Transverse colon (tissue), 4 donors: ENCODE results near the gene IFI27L1. TPM values are rescaled to one million over a fixed set of nuclear protein-coding genes. Genes with fewer than 3 reads are reported as not detected.

ENCODE experiments used
- DNase-seq: peaks from one replicate; pipeline ENCODE4 v3.0.0-alpha.2; 2019
- H3K27ac ChIP-seq, 4 donors: fragments of 200-600 bp; sonication (generic); 2 replicates each; pipeline ENCODE4 v1.5.1; 2016 to 2018; ENCODE audit warnings: inconsistent platforms in 4 of 4
- H3K27me3 ChIP-seq: fragments of 200-600 bp; sonication (generic); 2 replicates; pipeline ENCODE4 v1.5.1; 2017; ENCODE audit warnings: inconsistent platforms
- H3K36me3 ChIP-seq, 4 donors: fragments of 200-600 bp; sonication (generic); 2 replicates each; pipeline ENCODE4 v1.5.1; 2017 to 2019; ENCODE audit warnings: inconsistent platforms in 4 of 4
- H3K4me1 ChIP-seq, 4 donors: fragments of 200-600 bp; sonication (generic); 2 replicates each; pipeline ENCODE4 v1.5.1; 2017 to 2020; ENCODE audit warnings: inconsistent platforms in 4 of 4
- H3K4me3 ChIP-seq, 4 donors: fragments of 200-600 bp; sonication (generic); 1 replicate in 1 of 4; 2 replicates in 3 of 4; pipeline versions ENCODE4 v1.5.1 to v1.6.1; 2017 to 2019; ENCODE audit warnings: inconsistent platforms in 4 of 4
- H3K9me3 ChIP-seq, 2 donors: fragments of 200-600 bp; sonication (generic); 2 replicates each; pipeline ENCODE4 v1.5.1; 2017 to 2019; ENCODE audit warnings: inconsistent platforms in 2 of 2
- CTCF ChIP-seq, 5 experiments: fragments of 200-600 bp in 3 of 5; fragments of 450-650 bp in 2 of 5; sonication (generic) in 3 of 5; IDR thresholded peaks; 1 replicate in 2 of 5; 2 replicates in 3 of 5; pipeline ENCODE4 v1.5.1; 2016 to 2017; ENCODE audit warnings: antibody characterized with exemption in 5 of 5, inconsistent platforms in 3 of 5, mild to moderate bottlenecking in 2 of 5, moderate library complexity in 1 of 5
- EP300 ChIP-seq: sonication (generic); formaldehyde crosslinking; IDR thresholded peaks from one replicate; pipeline ENCODE4 v1.6.1; 2017; ENCODE audit warnings: antibody characterized with exemption, low read depth
- POLR2A ChIP-seq: fragments of 450-650 bp; IDR thresholded peaks from one replicate; pipeline ENCODE4 v1.6.1; 2016; ENCODE audit warnings: antibody characterized with exemption, mild to moderate bottlenecking, moderate library complexity
- POLR2AphosphoS5 ChIP-seq, 3 donors: sonication (generic); formaldehyde crosslinking; IDR thresholded peaks; one replicate each; pipeline ENCODE4 v1.6.1; 2016; ENCODE audit warnings: antibody characterized with exemption in 3 of 3
- WGBS, 2 donors: methylation state at CpG; one replicate each; pipeline ENCODE4 v1.1.5; 2018; ENCODE audit warnings: low coverage in 1 of 2; 5-methylcytosine and 5-hydroxymethylcytosine counted together
- in situ Hi-C, 4 donors: fragments of 200-750 bp; cut with MboI; loops; one replicate each; pipeline versions ENCODE4 v1.15.0 to v1.15.1; 2017; ENCODE audit warnings: low sequenced_read_pairs in 3 of 4, low pct_ligation_motif_present in 1 of 4, low pct_unique_long_range_greater_than_20kb in 1 of 4
- intact Hi-C: fragments of 100-400 bp; cut with DNase I; formaldehyde crosslinking; loops from one replicate; pipeline ENCODE4 v1.15.1; 2023; ENCODE audit warnings: low total_unique reads
- total RNA-seq, 4 donors: library from RNA; depleted of rRNA; stranded (reverse); fragments of >200 nt; gene quantifications; one replicate each; pipeline ENCODE4 v1.1.0, GENCODE V29; 2016

Gene IFI27L1
- total RNA-seq, 4 donors from 2014 or later = 12.3 to 21.3 (median 17.9) TPM; not detected in 1

GRCh38 chr14:94058128-94058673, 22.9 kb upstream of the IFI27L1 start:
- no peak overlapping the region for H3K4me3 ChIP-seq
- H3K9me3 ChIP-seq = no peaks in the 10 kb centered on the region
- WGBS, 2 donors = 42% methylated on average over 1 of the region's 1 CpG; no CpG with 5 or more reads in 1 of the 2 donors
- H3K4me1 ChIP-seq = peaks cover 0 to 33% (median 3%) of the 10 kb centered on the region in 4 donors
- TF ChIP-seq CTCF (IDR thresholded peaks at IDR 0.05) = no peak
- TF ChIP-seq EP300 = no peak
- no peak for TF ChIP-seq POLR2AphosphoS5 (IDR thresholded peaks at IDR 0.05)
- no peak for TF ChIP-seq POLR2A
- H3K36me3 ChIP-seq = peaks cover 0 to 65% (median 23%) of the 10 kb centered on the region in 4 donors
- no peak for DNase-seq
- no peaks in the 10 kb centered on the region for H3K27me3 ChIP-seq
- H3K27ac ChIP-seq = no peak overlapping the region
- intact Hi-C loops = no loop called here
- in situ Hi-C loops = no loop called here

- DNase-seq = no peak
- in situ Hi-C loops = no loop called here
- H3K4me1 ChIP-seq = peaks cover 0 to 38% (median 5%) of the 10 kb centered on the region in 4 donors
Observed at GRCh38 chr14:94058674-94059138, 22.4 kb upstream of the IFI27L1 start.

GRCh38 chr14:94059998-94060397, 21.1 kb upstream of the IFI27L1 start:
- Histone ChIP-seq H3K4me1 (peaks cover 0 to 51% (median 6%) of the 10 kb centered on the region in 4 donors), H3K27me3 (no peaks in the 10 kb centered on the region), H3K9me3 (no peaks in the 10 kb centered on the region), H3K4me3 (no peak overlapping the region), H3K36me3 (peaks cover 0 to 56% (median 23%) of the 10 kb centered on the region in 4 donors), H3K27ac (no peak overlapping the region)
- no peak for TF ChIP-seq EP300
- no peak for TF ChIP-seq CTCF (IDR thresholded peaks at IDR 0.05)
- TF ChIP-seq POLR2AphosphoS5 (IDR thresholded peaks at IDR 0.05) = no peak
- TF ChIP-seq POLR2A = no peak
- in situ Hi-C loops = no loop called here
- no peak for DNase-seq
- intact Hi-C loops = no loop called here
- WGBS, 2 donors = 20 to 71% methylated on average over 1 to 5 of the region's 5 CpGs

More at GRCh38 chr14:94058674-94059138, 22.4 kb upstream of the IFI27L1 start:
- WGBS, 2 donors = 42 to 67% methylated on average over 3 to 5 of the region's 5 CpGs
- Histone ChIP-seq H3K27me3 (no peaks in the 10 kb centered on the region), H3K4me3 (no peak overlapping the region), H3K27ac (peak overlapping the region in 1 of 4 donors; percentile 14), H3K9me3 (no peaks in the 10 kb centered on the region), H3K36me3 (peaks cover 0 to 65% (median 23%) of the 10 kb centered on the region in 4 donors)
- intact Hi-C loops = no loop called here
- TF ChIP-seq CTCF (IDR thresholded peaks at IDR 0.05) (no peak), POLR2A (no peak), POLR2AphosphoS5 (IDR thresholded peaks at IDR 0.05) (no peak), EP300 (no peak)

GRCh38 chr14:94062344-94062940, 18.7 kb upstream of the IFI27L1 start:
- Histone ChIP-seq H3K4me3 (no peak overlapping the region), H3K4me1 (peaks cover 18 to 71% (median 26%) of the 10 kb centered on the region in 4 donors), H3K36me3 (peaks cover 0 to 40% (median 20%) of the 10 kb centered on the region in 4 donors), H3K27ac (no peak overlapping the region), H3K27me3 (no peaks in the 10 kb centered on the region), H3K9me3 (no peaks in the 10 kb centered on the region)
- in situ Hi-C loops = no loop called here
- no peak for DNase-seq
- 50 to 84% methylated on average over 3 to 9 of the region's 9 CpGs for WGBS, 2 donors
- intact Hi-C loops = no loop called here
- TF ChIP-seq POLR2A (no peak), POLR2AphosphoS5 (IDR thresholded peaks at IDR 0.05) (no peak), EP300 (no peak), CTCF (IDR thresholded peaks at IDR 0.05) (no peak)
